Measurements from ENCODE around the gene CGB3.
"Not testable (repeated sequence)": the region's sequence is repeated elsewhere in the genome, so short reads cannot be mapped to it uniquely, and the experiment has no call there.

CGB3 gene

GRCh38 chr19:49061000-49061399, 36.9 kb upstream of the CGB3 start:
- no peak overlapping the region for H3K4me3 ChIP-seq
- peaks cover 28% of the 10 kb centered on the region for H3K4me1 ChIP-seq
- no peaks in the 10 kb centered on the region for H3K9me3 ChIP-seq
- no peak for TF ChIP-seq Cebpa-rat (IDR thresholded peaks at IDR 0.05)
- H3K9ac ChIP-seq, result no peak overlapping the region
- H3K4me2 ChIP-seq, result no peak overlapping the region
- no peaks in the 10 kb centered on the region for H3K36me3 ChIP-seq
- H3K27ac ChIP-seq, result no peak overlapping the region
- H3K27me3 ChIP-seq, result peaks cover 100% of the 10 kb centered on the region
- H4K20me1 ChIP-seq, result peaks cover 7% of the 10 kb centered on the region; the same call in 1 of the 2 replicates

GRCh38 chr19:49059053-49059452, 34.9 kb upstream of the CGB3 start:
- Histone ChIP-seq H3K9ac (no peak overlapping the region), H3K4me1 (peaks cover 31% of the 10 kb centered on the region), H3K27ac (no peak overlapping the region), H3K4me3 (no peak overlapping the region), H3K36me3 (no peaks in the 10 kb centered on the region), H3K9me3 (no peaks in the 10 kb centered on the region), H3K27me3 (peaks cover 93% of the 10 kb centered on the region), H4K20me1 (peaks cover 8% of the 10 kb centered on the region; the same call in 1 of the 2 replicates), H3K4me2 (peak overlapping the region; percentile 34)
- TF ChIP-seq Cebpa-rat (IDR thresholded peaks at IDR 0.05), result no peak

GRCh38 chr19:49058562-49058961, 34.4 kb upstream of the CGB3 start:
- Histone ChIP-seq H3K4me1 (peaks cover 31% of the 10 kb centered on the region), H3K27me3 (peaks cover 89% of the 10 kb centered on the region), H3K36me3 (no peaks in the 10 kb centered on the region), H3K4me2 (0 out of 2 replicates have a peak overlapping the region, but pooled peaks have one; percentile 34), H3K9ac (no peak overlapping the region), H3K27ac (no peak overlapping the region), H4K20me1 (peaks cover 8% of the 10 kb centered on the region; the same call in 1 of the 2 replicates), H3K9me3 (no peaks in the 10 kb centered on the region), H3K4me3 (no peak overlapping the region)
- no peak for TF ChIP-seq Cebpa-rat (IDR thresholded peaks at IDR 0.05)

GRCh38 chr19:49057636-49058234, 33.6 kb upstream of the CGB3 start, which contains the start of gene CGB7:
TSS of gene CGB7 (minus strand) at chr19:49057749. CDS start at chr19:49055375, 2,374 bp downstream.
- H3K4me3 ChIP-seq, result peak within 1 kb of the TSS; percentile 60
- H3K4me2 ChIP-seq, result peak within 1 kb of the TSS; percentile 75

GRCh38 chr19:49056902-49057596, 32.9 kb upstream of the CGB3 start:
- H3K27me3 ChIP-seq, result peaks cover 73% of the 10 kb centered on the region
- not testable (repeated sequence) for H3K9ac ChIP-seq, H3K9me3 ChIP-seq, H3K27ac ChIP-seq, H3K36me3 ChIP-seq, H4K20me1 ChIP-seq
- H3K4me1 ChIP-seq, result peaks cover 31% of the 10 kb centered on the region
- H3K4me2 ChIP-seq, result peak overlapping the region; percentile 75
- peak overlapping the region; percentile 60 for H3K4me3 ChIP-seq

More at GRCh38 chr19:49057636-49058234, 33.6 kb upstream of the CGB3 start, which contains the start of gene CGB7:
- peaks cover 8% of the 10 kb centered on the region; the same call in 1 of the 2 replicates for H4K20me1 ChIP-seq
- H3K9ac ChIP-seq, result no peak within 1 kb of the TSS
- H3K27me3 ChIP-seq, result peaks cover 80% of the 10 kb centered on the region
- H3K36me3 ChIP-seq, result no peaks in the 10 kb centered on the region
- H3K4me1 ChIP-seq, result peaks cover 31% of the 10 kb centered on the region
- H3K9me3 ChIP-seq, result no peaks in the 10 kb centered on the region
- TF ChIP-seq Cebpa-rat (IDR thresholded peaks at IDR 0.05), result no peak
- no peak within 1 kb of the TSS for H3K27ac ChIP-seq

- peak overlapping the region; percentile 75 for H3K4me2 ChIP-seq
- H3K4me1 ChIP-seq, result peaks cover 31% of the 10 kb centered on the region
- H4K20me1 ChIP-seq, result peaks cover 8% of the 10 kb centered on the region; the same call in 1 of the 2 replicates
- H3K9ac ChIP-seq, result no peak overlapping the region
- peaks cover 66% of the 10 kb centered on the region for H3K27me3 ChIP-seq
- H3K36me3 ChIP-seq, result no peaks in the 10 kb centered on the region
- H3K27ac ChIP-seq, result no peak overlapping the region
- TF ChIP-seq Cebpa-rat (IDR thresholded peaks at IDR 0.05), result no peak
- H3K9me3 ChIP-seq, result no peaks in the 10 kb centered on the region
- H3K4me3 ChIP-seq, result peak overlapping the region; percentile 60
Observed at GRCh38 chr19:49056101-49056901, 32.2 kb upstream of the CGB3 start.

GRCh38 chr19:49050376-49051033, 26.4 kb upstream of the CGB3 start:
- H4K20me1 ChIP-seq, H3K27me3 ChIP-seq, H3K9ac ChIP-seq, H3K27ac ChIP-seq, H3K9me3 ChIP-seq, H3K4me2 ChIP-seq, H3K36me3 ChIP-seq, H3K4me3 ChIP-seq, H3K4me1 ChIP-seq: not testable (repeated sequence)

- not testable (repeated sequence) for H4K20me1 ChIP-seq, H3K4me1 ChIP-seq, H3K4me2 ChIP-seq, H3K27ac ChIP-seq, H3K9ac ChIP-seq, H3K36me3 ChIP-seq, H3K27me3 ChIP-seq, H3K9me3 ChIP-seq, H3K4me3 ChIP-seq
Observed at GRCh38 chr19:49049834-49050233, 25.7 kb upstream of the CGB3 start.

- not testable (repeated sequence) for H4K20me1 ChIP-seq, H3K9ac ChIP-seq, H3K4me1 ChIP-seq, H3K4me3 ChIP-seq, H3K4me2 ChIP-seq, H3K27ac ChIP-seq, H3K36me3 ChIP-seq, H3K27me3 ChIP-seq, H3K9me3 ChIP-seq
Observed at GRCh38 chr19:49049011-49049410, 24.9 kb upstream of the CGB3 start, which contains the start of gene CGB8. TSS of gene CGB8 (minus strand) at chr19:49049111. CDS start at chr19:49048739, 372 bp downstream.

- not testable (repeated sequence) for H3K9ac ChIP-seq, H3K36me3 ChIP-seq, H4K20me1 ChIP-seq, H3K27ac ChIP-seq, H3K4me3 ChIP-seq, H3K4me2 ChIP-seq, H3K9me3 ChIP-seq, H3K27me3 ChIP-seq
- H3K4me1 ChIP-seq, result 0 out of 2 replicates have a peak, but pooled peaks cover 11% of the 10 kb centered on the region
Observed at GRCh38 chr19:49043548-49043947, 19.4 kb upstream of the CGB3 start, which contains the start of gene CGB5. TSS of gene CGB5 (plus strand) at chr19:49043848. CDS start at chr19:49044210, 362 bp downstream.

- H3K4me2 ChIP-seq, H3K9me3 ChIP-seq, H4K20me1 ChIP-seq, H3K27ac ChIP-seq, H3K27me3 ChIP-seq, H3K9ac ChIP-seq, H3K4me3 ChIP-seq, H3K36me3 ChIP-seq: not testable (repeated sequence)
- 0 out of 2 replicates have a peak, but pooled peaks cover 11% of the 10 kb centered on the region for H3K4me1 ChIP-seq
Observed at GRCh38 chr19:49042666-49043065, 18.5 kb upstream of the CGB3 start.

Data from BLaER1 (cell line).